Panc1 (cell line): ENCODE data around the gene ATP5MC2. TPM values are rescaled to one million over a fixed set of nuclear protein-coding genes. Genes with fewer than 3 reads are reported as not detected.
A peak's percentile ranks its signal among the peaks of the same experiment; 100 is the strongest.

Experiments
- ATAC-seq: fragments of 200-7000 bp; cut with Tn5 transposase; 2 replicates; pipeline ENCODE4 v1.9.1; 2020; ENCODE audit warnings: mild to moderate bottlenecking, moderate library complexity
- BruUV-seq: library from RNA; stranded (reverse); fragments of 400-500 nt; replicated peaks from 2 replicates; lab custom pipeline; 2021; lab: Mats Ljungman, UMichigan
- CTCF ChIA-PET: fragments of 300-600 bp; sonication (Branson Sonifier 250); formaldehyde crosslinking; loops from one replicate; lab custom pipeline; 2022; ENCODE audit warnings: antibody characterized with exemption; lab: Charles Lee
- POLR2A ChIA-PET: fragments of 300-600 bp; sonication (Branson Sonifier 250); formaldehyde crosslinking; loops from one replicate; lab custom pipeline; 2022; ENCODE audit warnings: antibody characterized with exemption; lab: Charles Lee
- DNase-seq: peaks from one replicate; pipeline ENCODE4 v3.0.0-alpha.2; 2010; ENCODE audit warnings: low read depth, low spot score
- H3K27ac ChIP-seq: 2 replicates; pipeline ENCODE4 v1.5.1; 2011; ENCODE audit warnings: mild to moderate bottlenecking, low read length, inconsistent platforms
- H3K27me3 ChIP-seq: fragments of 200-500 bp; sonication (Bioruptor generic); 2 replicates; pipeline ENCODE4 v1.6.0; 2014; ENCODE audit warnings: low read length, inconsistent platforms; ENCODE audit not compliant: control insufficient read depth, insufficient read depth
- H3K36me3 ChIP-seq: fragments of 200-500 bp; sonication (Bioruptor generic); 2 replicates; pipeline ENCODE4 v1.5.1; 2014; ENCODE audit warnings: inconsistent platforms, mild to moderate bottlenecking, low read length, moderate library complexity; ENCODE audit not compliant: control insufficient read depth, insufficient read depth
- H3K4me1 ChIP-seq: 2 replicates; pipeline ENCODE4 v1.5.1; 2011; ENCODE audit warnings: inconsistent platforms, mild to moderate bottlenecking, low read length, moderate library complexity; ENCODE audit not compliant: control insufficient read depth, insufficient read depth
- H3K4me3 ChIP-seq, 2 experiments: 2 replicates each; pipeline ENCODE4 v1.5.1; 2011 to 2012; ENCODE audit warnings: low read depth in 2 of 2, low read length in 2 of 2, mild to moderate bottlenecking in 2 of 2, inconsistent platforms in 1 of 2, moderate library complexity in 1 of 2
- H3K9me3 ChIP-seq: fragments of 200-500 bp; sonication (Bioruptor generic); 2 replicates; pipeline ENCODE4 v1.5.1; 2014; ENCODE audit warnings: low read depth, mild to moderate bottlenecking, inconsistent platforms, low read length, moderate library complexity; ENCODE audit not compliant: control insufficient read depth, insufficient read depth
- POLR2AphosphoS5 ChIP-seq: IDR thresholded peaks from 2 replicates; pipeline ENCODE4 v1.6.1; 2012; ENCODE audit warnings: mild to moderate bottlenecking, low read depth, low read length, moderate library complexity
- SIN3A ChIP-seq: IDR thresholded peaks from 2 replicates; pipeline ENCODE4 v1.6.1; 2012; ENCODE audit warnings: low read depth, mild to moderate bottlenecking, low read length, moderate library complexity, borderline replicate concordance; ENCODE audit not compliant: insufficient read depth
- TCF7L2 ChIP-seq: IDR thresholded peaks from 2 replicates; pipeline ENCODE4 v1.6.1; 2011; ENCODE audit warnings: mild to moderate bottlenecking, low read depth, low read length, inconsistent platforms
- in situ Hi-C: cut with HindIII; loops from 2 replicates; pipeline ENCODE4 v1.10.0; 2016; ENCODE audit warnings: low sequenced_read_pairs, low pct_unique_long_range_greater_than_20kb
- intact Hi-C: fragments of 100-400 bp; cut with micrococcal nuclease; formaldehyde crosslinking; loops from one replicate; pipeline ENCODE4 v1.10.0; 2022; ENCODE audit not compliant: unreplicated experiment
- total RNA-seq: library from RNA; stranded (reverse); gene quantifications from one replicate; pipeline ENCODE4 v1.2.1, GENCODE V29; 2021; ENCODE audit not compliant: unreplicated experiment
- TF ChIP-seq, protein P1 (sequence below), 2 experiments: IDR thresholded peaks; 2 replicates each; pipeline ENCODE4 v1.6.1; 2011 to 2012; ENCODE audit warnings: low read depth in 2 of 2, control low read depth in 1 of 2, low read length in 1 of 2, mild to moderate bottlenecking in 1 of 2, moderate library complexity in 1 of 2; ENCODE audit not compliant: insufficient read depth in 1 of 2
- TF ChIP-seq, protein P2 (sequence below): fragments of 450-650 bp; IDR thresholded peaks from 2 replicates; pipeline ENCODE4 v1.5.1; 2017; ENCODE audit warnings: mild to moderate bottlenecking

Gene ATP5MC2
- total RNA-seq, 1 experiment from 2014 or later = 290 TPM

DNA sequence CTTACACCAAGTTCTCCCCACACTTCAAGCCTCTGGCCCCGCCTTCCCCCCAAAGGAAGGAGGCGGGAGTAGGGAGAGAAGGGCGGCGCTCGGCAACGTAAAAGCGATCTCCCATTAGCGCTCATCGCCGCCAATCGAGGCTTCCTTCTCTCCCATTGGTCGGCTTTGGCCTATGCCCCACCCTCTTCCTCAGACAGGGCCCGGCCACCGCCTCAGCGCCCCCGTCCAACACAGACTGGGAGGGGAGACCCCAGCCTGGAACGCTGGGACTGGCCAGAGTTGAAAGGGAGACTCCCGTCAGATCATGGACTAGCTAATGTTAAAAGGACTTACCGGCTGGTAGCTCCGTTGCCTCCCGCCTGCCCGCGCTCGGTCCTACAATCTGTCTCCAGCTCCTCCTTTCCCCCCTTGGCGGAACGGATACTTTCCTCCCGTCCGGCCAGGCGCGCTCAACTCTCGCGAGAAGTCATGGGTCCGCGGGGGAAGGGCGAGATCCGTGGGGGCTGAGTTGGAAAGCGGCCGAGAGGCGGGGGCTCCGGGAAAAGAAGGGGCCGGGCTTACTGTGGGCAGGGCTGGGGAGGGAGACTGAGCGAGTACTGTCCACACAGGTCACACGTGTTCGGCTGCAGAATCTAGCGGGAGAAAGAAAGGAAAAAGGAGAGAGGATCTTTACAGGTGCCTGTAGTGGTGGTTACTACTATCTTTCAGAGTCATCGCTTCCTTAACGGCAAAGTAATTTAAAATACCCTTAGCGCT is 49.8 kb downstream of the ATP5MC2 start, which contains the start of gene ATF7:
ATF7 (minus strand) TSS at position 437 of the 756 bp plus-strand sequence. CDS start 25,382 bp downstream, outside the sequence.
- DNase-seq (peak; percentile 96), ATAC-seq (peak; percentile 98)
- Histone ChIP-seq H3K27ac (peak within 1 kb of the TSS; percentile 99), H3K4me3 (peak within 1 kb of the TSS; percentile 78 to 96), H3K27me3 (no peaks in the 10 kb centered on the region), H3K36me3 (peaks cover 2% of the 10 kb centered on the region; the same call in 1 of the 2 replicates), H3K4me1 (peaks cover 28% of the 10 kb centered on the region), H3K9me3 (no peaks in the 10 kb centered on the region)
- in situ Hi-C loops = no loop called here
- BruUV-seq = TSS peak; percentile 90
- CTCF ChIA-PET = interaction anchor here (0.6 kb wide), 1 partner anchor 30 kb away, joined by 3 read pairs; no protein-coding TSS in a partner anchor
- peak; percentile 42 for TF ChIP-seq TCF7L2
- TF ChIP-seq SIN3A = no peak
- TF ChIP-seq POLR2AphosphoS5 = peak; percentile 44
- intact Hi-C loops = no loop called here
- POLR2A ChIA-PET = no interaction called here

DNA sequence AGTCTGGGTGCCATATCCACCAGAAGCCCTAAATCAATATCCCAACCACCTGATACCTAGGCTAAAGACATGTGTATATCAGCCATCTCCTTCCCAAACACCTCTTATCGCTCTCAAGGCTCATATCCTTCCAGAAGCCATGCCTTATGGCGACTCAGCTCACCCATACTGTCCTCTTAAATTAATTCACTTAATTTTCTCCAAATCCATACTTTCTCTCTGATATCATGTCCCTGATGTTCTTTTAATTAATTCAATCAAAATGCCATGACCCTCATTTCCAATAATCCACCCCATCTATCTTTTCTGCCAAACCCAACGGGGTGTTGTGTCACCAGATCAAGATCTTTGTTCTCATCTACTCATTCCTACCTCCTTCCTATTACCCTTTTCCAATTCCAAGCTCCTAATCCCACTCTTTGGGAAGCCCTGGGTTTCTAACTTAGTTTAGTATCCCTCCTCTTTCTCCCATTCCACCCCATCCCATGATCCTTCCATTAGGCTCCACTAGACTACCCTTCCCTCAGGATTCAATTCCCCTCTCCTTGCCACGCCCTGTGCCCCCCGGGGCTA is 50.4 kb downstream of the ATP5MC2 start:
- H3K36me3 ChIP-seq = peaks cover 2% of the 10 kb centered on the region; the same call in 1 of the 2 replicates
- ChIA-PET CTCF (interaction anchor here (0.6 kb wide), 1 partner anchor 31 kb away, joined by 3 read pairs; no protein-coding TSS in a partner anchor), POLR2A (no interaction called here)
- H3K4me3 ChIP-seq = peak overlapping the region; percentile 78 to 96
- in situ Hi-C loops = no loop called here
- intact Hi-C loops = no loop called here
- peaks cover 28% of the 10 kb centered on the region for H3K4me1 ChIP-seq
- DNase-seq (no peak), ATAC-seq (no peak)
- peak overlapping the region; percentile 99 for H3K27ac ChIP-seq
- TF ChIP-seq, protein P1, sequence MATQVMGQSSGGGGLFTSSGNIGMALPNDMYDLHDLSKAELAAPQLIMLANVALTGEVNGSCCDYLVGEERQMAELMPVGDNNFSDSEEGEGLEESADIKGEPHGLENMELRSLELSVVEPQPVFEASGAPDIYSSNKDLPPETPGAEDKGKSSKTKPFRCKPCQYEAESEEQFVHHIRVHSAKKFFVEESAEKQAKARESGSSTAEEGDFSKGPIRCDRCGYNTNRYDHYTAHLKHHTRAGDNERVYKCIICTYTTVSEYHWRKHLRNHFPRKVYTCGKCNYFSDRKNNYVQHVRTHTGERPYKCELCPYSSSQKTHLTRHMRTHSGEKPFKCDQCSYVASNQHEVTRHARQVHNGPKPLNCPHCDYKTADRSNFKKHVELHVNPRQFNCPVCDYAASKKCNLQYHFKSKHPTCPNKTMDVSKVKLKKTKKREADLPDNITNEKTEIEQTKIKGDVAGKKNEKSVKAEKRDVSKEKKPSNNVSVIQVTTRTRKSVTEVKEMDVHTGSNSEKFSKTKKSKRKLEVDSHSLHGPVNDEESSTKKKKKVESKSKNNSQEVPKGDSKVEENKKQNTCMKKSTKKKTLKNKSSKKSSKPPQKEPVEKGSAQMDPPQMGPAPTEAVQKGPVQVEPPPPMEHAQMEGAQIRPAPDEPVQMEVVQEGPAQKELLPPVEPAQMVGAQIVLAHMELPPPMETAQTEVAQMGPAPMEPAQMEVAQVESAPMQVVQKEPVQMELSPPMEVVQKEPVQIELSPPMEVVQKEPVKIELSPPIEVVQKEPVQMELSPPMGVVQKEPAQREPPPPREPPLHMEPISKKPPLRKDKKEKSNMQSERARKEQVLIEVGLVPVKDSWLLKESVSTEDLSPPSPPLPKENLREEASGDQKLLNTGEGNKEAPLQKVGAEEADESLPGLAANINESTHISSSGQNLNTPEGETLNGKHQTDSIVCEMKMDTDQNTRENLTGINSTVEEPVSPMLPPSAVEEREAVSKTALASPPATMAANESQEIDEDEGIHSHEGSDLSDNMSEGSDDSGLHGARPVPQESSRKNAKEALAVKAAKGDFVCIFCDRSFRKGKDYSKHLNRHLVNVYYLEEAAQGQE (IDR thresholded peaks at IDR 0.05; ENCODE audit: insufficient read depth in 1 of 2, low read depth in 2 of 2, low read length in 1 of 2) = no peak
- no peak for TF ChIP-seq POLR2AphosphoS5
- TF ChIP-seq, protein P2, sequence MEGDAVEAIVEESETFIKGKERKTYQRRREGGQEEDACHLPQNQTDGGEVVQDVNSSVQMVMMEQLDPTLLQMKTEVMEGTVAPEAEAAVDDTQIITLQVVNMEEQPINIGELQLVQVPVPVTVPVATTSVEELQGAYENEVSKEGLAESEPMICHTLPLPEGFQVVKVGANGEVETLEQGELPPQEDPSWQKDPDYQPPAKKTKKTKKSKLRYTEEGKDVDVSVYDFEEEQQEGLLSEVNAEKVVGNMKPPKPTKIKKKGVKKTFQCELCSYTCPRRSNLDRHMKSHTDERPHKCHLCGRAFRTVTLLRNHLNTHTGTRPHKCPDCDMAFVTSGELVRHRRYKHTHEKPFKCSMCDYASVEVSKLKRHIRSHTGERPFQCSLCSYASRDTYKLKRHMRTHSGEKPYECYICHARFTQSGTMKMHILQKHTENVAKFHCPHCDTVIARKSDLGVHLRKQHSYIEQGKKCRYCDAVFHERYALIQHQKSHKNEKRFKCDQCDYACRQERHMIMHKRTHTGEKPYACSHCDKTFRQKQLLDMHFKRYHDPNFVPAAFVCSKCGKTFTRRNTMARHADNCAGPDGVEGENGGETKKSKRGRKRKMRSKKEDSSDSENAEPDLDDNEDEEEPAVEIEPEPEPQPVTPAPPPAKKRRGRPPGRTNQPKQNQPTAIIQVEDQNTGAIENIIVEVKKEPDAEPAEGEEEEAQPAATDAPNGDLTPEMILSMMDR = no peak
- TF ChIP-seq SIN3A = no peak
- no peak for TF ChIP-seq TCF7L2
- H3K27me3 ChIP-seq = no peaks in the 10 kb centered on the region
- no peaks in the 10 kb centered on the region for H3K9me3 ChIP-seq
- TSS peak; percentile 77 for BruUV-seq
